GM18526 (cell line): Measurements from ENCODE around the gene ZNF135.

Experiments used
- POLR2A ChIP-seq: IDR thresholded peaks from 3 replicates; pipeline ENCODE4 v1.6.1; 2011; ENCODE audit not compliant: insufficient read length; ENCODE audit errors: extremely low read depth

Gene ZNF135

GRCh38 chr19:58067240-58067912, 8.3 kb downstream of the ZNF135 start:
- TF ChIP-seq POLR2A, result no peak

DNA sequence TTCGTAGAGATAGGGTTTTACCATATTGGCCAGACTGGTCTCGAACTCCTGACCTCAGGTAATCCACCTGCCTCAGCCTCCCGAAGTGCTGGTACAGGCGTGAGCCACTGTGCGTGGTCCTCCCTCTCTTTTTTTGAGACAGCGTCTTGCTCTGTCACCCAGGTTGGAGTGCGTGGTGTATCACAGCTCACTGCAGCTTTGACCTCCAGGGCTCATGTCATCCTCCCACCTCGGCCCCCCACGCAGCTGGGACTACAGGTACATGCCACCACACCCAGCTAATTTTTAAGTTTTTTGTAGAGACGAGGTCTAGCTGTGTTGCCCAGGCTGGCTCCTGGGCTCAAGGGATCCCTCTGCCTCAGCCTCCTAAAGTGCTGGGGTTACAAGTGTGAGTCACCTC, 20.7 kb downstream of the ZNF135 start:
- TF ChIP-seq POLR2A, result no peak

DNA sequence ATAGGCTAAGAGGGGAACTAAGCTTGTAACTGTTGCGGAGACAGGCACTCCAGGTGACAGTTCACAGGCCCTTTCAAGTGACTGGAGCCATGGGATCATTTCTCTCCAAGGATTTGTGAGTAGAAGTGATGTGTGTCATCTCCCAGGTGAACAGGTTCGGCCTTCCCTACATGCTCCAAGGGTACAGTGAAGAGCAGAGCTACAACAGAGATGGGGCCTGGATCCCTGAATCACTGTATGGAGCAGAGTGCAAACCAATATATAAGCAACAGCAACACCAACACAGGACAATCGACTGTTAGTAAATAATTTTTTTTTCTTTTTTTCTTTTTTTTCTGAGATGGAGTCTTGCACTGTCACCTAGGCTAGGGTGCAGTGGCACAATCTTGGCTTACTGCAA, 23.9 kb downstream of the ZNF135 start:
- TF ChIP-seq POLR2A, result no peak

- TF ChIP-seq POLR2A, result no peak
These were observed 25.7 kb downstream of the ZNF135 start for GRCh38 chr19:58084596-58085347.

- no peak for TF ChIP-seq POLR2A
These were observed 26.3 kb downstream of the ZNF135 start for GRCh38 chr19:58085348-58085875.

- TF ChIP-seq POLR2A, result no peak
These were observed 28.0 kb downstream of the ZNF135 start for GRCh38 chr19:58086825-58087710.

- no peak for TF ChIP-seq POLR2A
These were observed 29.5 kb downstream of the ZNF135 start for GRCh38 chr19:58088521-58089052.

DNA sequence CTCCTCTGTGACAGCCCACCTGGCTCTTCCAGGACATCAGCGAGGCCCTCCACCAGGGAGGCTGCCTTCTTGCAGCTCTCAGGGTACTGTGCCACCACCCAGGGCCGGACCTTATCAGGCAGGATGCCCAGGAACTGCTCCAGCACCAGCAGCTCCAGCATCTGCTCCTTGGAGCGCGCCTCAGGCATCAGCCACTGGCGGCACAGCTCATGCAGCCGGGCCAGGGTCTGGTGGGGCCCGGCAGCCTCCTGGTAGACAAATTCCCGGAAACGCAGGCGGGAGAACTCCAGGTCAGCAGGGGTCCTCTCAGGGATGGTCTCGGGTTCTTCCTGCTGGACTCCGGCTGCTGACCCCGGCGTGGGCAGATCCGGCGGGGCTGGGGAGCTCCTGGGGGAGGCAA, 30.8 kb downstream of the ZNF135 start:
- no peak for TF ChIP-seq POLR2A

- TF ChIP-seq POLR2A, result no peak
These were observed 32.3 kb downstream of the ZNF135 start for GRCh38 chr19:58091251-58091995.

DNA sequence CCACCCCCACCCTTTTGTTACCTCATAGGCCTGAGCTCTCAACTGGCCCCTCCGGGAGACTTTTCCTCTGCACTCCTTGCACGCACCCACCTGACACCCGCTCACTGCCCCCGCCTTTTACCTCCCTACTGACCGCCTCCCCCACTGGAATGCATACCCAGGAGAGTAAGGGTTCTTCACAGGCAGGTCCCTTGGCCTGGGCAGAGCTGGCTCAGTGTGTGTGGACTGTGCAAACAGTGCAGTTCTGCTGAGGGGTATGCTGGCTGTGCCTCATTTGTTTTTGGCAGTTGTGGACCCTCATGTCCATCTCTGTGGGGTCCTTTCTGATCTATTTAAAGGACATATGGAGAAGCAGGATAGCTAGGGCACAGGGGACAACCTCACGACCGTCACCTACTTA, 34.0 kb downstream of the ZNF135 start:
- no peak for TF ChIP-seq POLR2A

- no peak for TF ChIP-seq POLR2A
These were observed 36.2 kb downstream of the ZNF135 start for GRCh38 chr19:58095328-58095727.

GRCh38 chr19:58096884-58097283, 37.8 kb downstream of the ZNF135 start:
- TF ChIP-seq POLR2A, result no peak

- no peak for TF ChIP-seq POLR2A
These were observed 38.3 kb downstream of the ZNF135 start for GRCh38 chr19:58097349-58097748.
